ENCODE results near the gene NABP2. TPM values are rescaled to one million over a fixed set of nuclear protein-coding genes. Genes with fewer than 3 reads are reported as not detected.

NABP2 gene
- total and polyA plus RNA-seq, 8 donors, result 14.1 to 23.6 (median 17.5) TPM

DNA sequence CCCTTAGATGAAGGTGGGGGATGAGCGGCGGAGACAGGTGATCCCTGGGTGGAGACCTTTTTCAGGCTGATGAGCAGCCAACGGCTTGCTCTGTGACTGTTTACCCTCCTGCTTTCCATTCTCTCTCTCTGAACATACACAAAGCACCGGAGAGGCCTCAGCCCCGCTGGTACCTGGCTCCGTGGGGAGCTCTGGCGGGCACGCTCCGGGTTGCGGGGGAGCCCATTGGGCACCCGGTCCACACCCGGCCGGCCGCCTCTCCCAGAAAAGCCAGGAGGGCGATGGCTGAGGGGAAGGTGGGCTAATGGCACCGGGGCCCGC is 35.4 kb upstream of the NABP2 start:
- Histone ChIP-seq H3K4me1 (peaks cover 5 to 12% (median 10%) of the 10 kb centered on the region in 3 donors), H3K27me3 (no peaks in the 10 kb centered on the region), H3K4me3 (peak overlapping the region; percentile 69 to 91 (median 78)), H3K36me3 (peaks cover 0 to 16% (median 3%) of the 10 kb centered on the region in 3 donors), H3K9me3 (no peaks in the 10 kb centered on the region), H3K27ac (peak overlapping the region in 3 of 4 donors; percentile 60 to 78 (median 69))
- DNase-seq, result peak in 1 of 6 donors; percentile 82
- peak in 2 of 4 donors; percentile 1 to 3 for ATAC-seq
- TF ChIP-seq, protein P1, sequence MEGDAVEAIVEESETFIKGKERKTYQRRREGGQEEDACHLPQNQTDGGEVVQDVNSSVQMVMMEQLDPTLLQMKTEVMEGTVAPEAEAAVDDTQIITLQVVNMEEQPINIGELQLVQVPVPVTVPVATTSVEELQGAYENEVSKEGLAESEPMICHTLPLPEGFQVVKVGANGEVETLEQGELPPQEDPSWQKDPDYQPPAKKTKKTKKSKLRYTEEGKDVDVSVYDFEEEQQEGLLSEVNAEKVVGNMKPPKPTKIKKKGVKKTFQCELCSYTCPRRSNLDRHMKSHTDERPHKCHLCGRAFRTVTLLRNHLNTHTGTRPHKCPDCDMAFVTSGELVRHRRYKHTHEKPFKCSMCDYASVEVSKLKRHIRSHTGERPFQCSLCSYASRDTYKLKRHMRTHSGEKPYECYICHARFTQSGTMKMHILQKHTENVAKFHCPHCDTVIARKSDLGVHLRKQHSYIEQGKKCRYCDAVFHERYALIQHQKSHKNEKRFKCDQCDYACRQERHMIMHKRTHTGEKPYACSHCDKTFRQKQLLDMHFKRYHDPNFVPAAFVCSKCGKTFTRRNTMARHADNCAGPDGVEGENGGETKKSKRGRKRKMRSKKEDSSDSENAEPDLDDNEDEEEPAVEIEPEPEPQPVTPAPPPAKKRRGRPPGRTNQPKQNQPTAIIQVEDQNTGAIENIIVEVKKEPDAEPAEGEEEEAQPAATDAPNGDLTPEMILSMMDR (IDR thresholded peaks at IDR 0.05), result no peak
- no peak for FAIRE-seq
- WGBS, 2 donors, result 1% methylated on average over 17 of the region's 17 CpGs
- intact Hi-C loops (cut with DNase I), result loop anchor here in 2 of 3 donors (2.0 to 5.0 kb wide), 2 partner anchors 62 to 66 kb away; no protein-coding TSS in a partner anchor

DNA sequence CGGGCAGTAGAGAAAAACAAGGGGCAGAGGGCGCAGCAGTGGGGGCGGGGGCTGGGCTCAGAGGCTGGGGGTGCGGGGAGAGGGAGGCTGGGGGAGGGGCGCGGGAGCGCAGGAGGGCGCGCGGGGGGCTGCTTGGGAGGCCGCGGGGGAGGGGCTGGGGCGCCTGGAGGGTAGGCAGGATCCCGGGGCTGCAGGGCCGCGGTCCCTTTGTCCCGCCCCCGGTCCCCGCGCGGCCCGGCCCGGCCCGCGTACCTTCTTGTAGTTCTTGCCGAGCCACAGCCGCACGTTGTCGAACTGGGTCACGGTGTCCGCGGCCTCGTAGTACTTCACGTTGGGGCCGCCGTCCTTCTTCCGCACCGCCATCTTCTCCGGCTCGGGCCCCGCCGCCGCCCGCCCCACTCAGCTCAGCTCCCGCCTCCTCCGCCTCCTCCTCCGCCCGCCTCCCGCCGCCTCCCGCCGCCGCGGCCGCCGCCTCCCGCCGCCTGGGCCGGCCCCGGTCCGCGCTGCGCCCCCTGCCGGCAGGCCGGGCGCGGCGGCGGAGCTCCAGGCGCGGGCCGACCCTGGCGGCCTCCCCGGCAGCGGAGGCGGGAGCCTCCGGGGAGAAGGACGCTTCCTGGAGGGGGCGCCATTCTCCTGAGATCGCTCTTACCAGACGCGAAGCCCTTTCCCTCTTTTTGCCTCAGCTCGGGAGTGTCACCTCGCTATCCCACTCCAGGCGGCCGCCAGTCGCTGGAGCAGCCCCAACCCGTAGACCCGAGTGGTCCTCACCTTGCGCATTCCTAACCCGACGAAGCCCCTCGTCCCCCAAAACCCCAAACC is 34.8 kb upstream of the NABP2 start, which contains the start of gene SMARCC2:
TSS of gene SMARCC2 (minus strand) at position 385 of the 819 bp plus-strand sequence. CDS start at position 363, 22 bp downstream.
- TF ChIP-seq, protein P1 (IDR thresholded peaks at IDR 0.05), result peak; percentile 37 to 62 (median 58)

DNA sequence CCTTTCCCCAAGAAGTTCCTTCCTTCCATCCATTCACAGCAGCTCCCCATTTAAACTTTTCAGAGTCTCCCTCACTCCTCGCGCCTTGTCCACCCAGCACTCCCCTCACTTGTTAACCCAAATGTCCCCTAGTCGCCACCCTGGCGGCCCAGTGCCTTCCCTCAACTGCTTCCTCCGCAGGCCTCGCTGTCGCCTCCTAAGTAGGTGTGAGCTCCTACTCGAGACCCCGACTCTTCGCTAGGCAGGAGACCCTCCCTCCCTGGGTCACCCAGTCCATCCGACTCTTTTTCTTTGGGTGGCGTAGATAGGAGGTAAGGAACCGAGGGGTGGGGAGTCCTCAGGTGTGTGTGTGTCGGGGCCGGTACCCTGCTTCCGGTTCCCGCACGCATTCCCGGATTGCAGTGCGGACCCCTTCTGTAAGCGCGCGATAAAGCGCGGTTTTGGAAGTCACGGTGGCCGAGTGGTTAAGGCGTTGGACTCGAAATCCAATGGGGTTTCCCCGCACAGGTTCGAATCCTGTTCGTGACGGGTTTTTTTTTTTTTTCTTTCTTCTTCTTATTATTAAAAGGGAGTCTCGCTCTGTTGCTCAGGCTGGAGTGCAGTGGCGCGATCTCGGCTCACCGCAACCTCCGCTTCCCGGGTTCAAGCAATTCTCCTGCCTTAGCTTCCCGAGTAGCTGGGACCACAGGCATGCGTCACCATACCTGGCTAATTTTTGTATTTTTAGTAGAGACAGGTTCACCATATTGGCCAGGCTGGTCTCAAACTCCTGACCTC is 34.0 kb upstream of the NABP2 start:
- no peaks in the 10 kb centered on the region for H3K27me3 ChIP-seq
- FAIRE-seq (no peak), DNase-seq (peak; percentile 77 to 96 (median 90)), ATAC-seq (peak; percentile 66 to 86 (median 78))
- H3K4me1 ChIP-seq, result peaks cover 5 to 12% (median 10%) of the 10 kb centered on the region in 3 donors
- peak overlapping the region; percentile 79 to 96 (median 90) for H3K27ac ChIP-seq
- TF ChIP-seq, protein P1 (IDR thresholded peaks at IDR 0.05), result no peak
- H3K36me3 ChIP-seq, result peaks cover 0 to 3% (median 3%) of the 10 kb centered on the region in 3 donors
- peak overlapping the region; percentile 29 to 86 (median 60) for H3K4me3 ChIP-seq
- no peaks in the 10 kb centered on the region for H3K9me3 ChIP-seq
- intact Hi-C loops (cut with DNase I), result loop anchor here in 2 of 3 donors (2.0 to 10.0 kb wide), 3 partner anchors 63 to 68 kb away; partner anchors contain the start of gene ANKRD52 (in 1 of the 2)
- WGBS, 2 donors, result 1 to 2% methylated on average over 42 of the region's 42 CpGs

More for the DNA sequence above, 34.8 kb upstream of the NABP2 start, which contains the start of gene SMARCC2:
- Histone ChIP-seq H3K27me3 (no peaks in the 10 kb centered on the region), H3K36me3 (peaks cover 0 to 11% (median 3%) of the 10 kb centered on the region in 3 donors), H3K27ac (peak within 1 kb of the TSS; percentile 79 to 96 (median 90)), H3K9me3 (no peaks in the 10 kb centered on the region), H3K4me1 (peaks cover 5 to 12% (median 10%) of the 10 kb centered on the region in 3 donors), H3K4me3 (peak within 1 kb of the TSS; percentile 69 to 91 (median 78))
- FAIRE-seq (no peak), ATAC-seq (peak; percentile 82 to 93 (median 87)), DNase-seq (peak; percentile 87 to 95 (median 92))
- WGBS, 2 donors, result 1 to 2% methylated on average over 12 to 93 of the region's 93 CpGs
- intact Hi-C loops (cut with DNase I), result loop anchor here in 2 of 3 donors (2.0 to 5.0 kb wide), 2 partner anchors 63 to 67 kb away; no protein-coding TSS in a partner anchor

DNA sequence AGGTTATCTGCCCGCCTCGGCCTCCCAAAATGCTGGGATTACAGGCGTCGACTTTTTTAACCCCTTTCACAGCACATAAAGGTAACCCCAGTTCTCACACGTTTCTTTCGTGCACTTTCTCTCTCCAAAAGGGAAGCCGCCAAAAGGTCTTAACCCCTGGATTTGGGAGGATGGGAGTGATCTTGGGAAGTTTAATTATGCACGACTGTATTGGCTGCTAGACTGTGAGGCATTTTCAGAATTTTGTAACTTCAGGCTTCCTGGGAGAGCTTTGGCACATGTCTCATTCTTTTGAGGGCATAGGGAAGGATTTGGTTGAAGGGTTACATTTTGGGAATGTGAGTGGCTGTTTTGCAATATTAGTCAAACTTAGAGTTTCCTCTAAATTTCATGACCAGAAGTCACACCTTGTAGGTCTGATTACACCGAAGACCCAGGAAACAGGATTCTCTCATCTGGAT is 33.4 kb upstream of the NABP2 start:
- Histone ChIP-seq H3K27me3 (no peaks in the 10 kb centered on the region), H3K4me3 (peak overlapping the region in 3 of 4 donors; percentile 29 to 86 (median 71)), H3K4me1 (peaks cover 5 to 12% (median 10%) of the 10 kb centered on the region in 3 donors), H3K27ac (peak overlapping the region; percentile 79 to 96 (median 90)), H3K36me3 (peaks cover 0 to 3% (median 0%) of the 10 kb centered on the region in 3 donors), H3K9me3 (no peaks in the 10 kb centered on the region)
- ATAC-seq (no peak), DNase-seq (no peak), FAIRE-seq (no peak)
- TF ChIP-seq, protein P1 (IDR thresholded peaks at IDR 0.05), result no peak
- intact Hi-C loops (cut with DNase I), result loop anchor here in 1 of 3 donors (10.0 kb wide), 1 partner anchor 64 kb away; the partner anchor contains the start of gene ANKRD52
- 17 to 20% methylated on average over 9 of the region's 9 CpGs for WGBS, 2 donors
